PC-9 (cell line): ENCODE results near the gene CHD5.

Experiments used
- EZH2 ChIP-seq: fragments of 200-600 bp; sonication (generic); IDR thresholded peaks from 2 replicates; pipeline ENCODE4 v1.8.0; 2017; ENCODE audit warnings: antibody characterized with exemption, low read depth
- TF ChIP-seq, protein P1 (sequence below): fragments of 200-600 bp; sonication (generic); conservative IDR thresholded peaks from 2 replicates; pipeline ENCODE4 v1.6.1; 2017; ENCODE audit warnings: mixed run types, antibody characterized with exemption, mild to moderate bottlenecking, moderate library complexity

DNA sequence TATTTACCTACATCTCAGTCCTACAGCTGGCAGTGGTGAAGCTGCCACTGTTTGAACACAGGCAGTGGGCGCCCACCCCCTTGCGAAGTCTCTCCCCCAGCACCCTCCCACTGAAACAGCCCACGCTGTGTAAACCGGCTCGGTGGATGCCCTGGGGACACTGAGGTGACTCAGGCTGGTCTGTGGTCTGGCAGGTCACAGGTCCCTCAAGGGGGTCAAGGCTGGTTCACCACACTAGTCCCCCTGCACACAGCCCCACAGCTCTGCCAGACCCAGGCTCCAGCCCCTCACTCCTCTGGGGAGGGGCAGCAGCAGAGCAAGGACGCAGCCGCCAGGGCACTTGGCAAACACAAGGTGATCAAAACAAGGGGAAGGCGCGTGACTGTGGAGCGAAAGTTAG is 7.6 kb downstream of the CHD5 start:
- TF ChIP-seq, protein P1, sequence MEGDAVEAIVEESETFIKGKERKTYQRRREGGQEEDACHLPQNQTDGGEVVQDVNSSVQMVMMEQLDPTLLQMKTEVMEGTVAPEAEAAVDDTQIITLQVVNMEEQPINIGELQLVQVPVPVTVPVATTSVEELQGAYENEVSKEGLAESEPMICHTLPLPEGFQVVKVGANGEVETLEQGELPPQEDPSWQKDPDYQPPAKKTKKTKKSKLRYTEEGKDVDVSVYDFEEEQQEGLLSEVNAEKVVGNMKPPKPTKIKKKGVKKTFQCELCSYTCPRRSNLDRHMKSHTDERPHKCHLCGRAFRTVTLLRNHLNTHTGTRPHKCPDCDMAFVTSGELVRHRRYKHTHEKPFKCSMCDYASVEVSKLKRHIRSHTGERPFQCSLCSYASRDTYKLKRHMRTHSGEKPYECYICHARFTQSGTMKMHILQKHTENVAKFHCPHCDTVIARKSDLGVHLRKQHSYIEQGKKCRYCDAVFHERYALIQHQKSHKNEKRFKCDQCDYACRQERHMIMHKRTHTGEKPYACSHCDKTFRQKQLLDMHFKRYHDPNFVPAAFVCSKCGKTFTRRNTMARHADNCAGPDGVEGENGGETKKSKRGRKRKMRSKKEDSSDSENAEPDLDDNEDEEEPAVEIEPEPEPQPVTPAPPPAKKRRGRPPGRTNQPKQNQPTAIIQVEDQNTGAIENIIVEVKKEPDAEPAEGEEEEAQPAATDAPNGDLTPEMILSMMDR = no peak
- no peak for TF ChIP-seq EZH2
